ENCODE measurements around the gene AKAP7. TPM values are rescaled to one million over a fixed set of nuclear protein-coding genes. Genes with fewer than 3 reads are reported as not detected.
"Not testable (repeated sequence)": the region's sequence is repeated elsewhere in the genome, so short reads cannot be mapped to it uniquely, and the experiment has no call there.

AKAP7 gene
- polyA plus RNA-seq, 1 donor, result 15.2 TPM

- not testable (repeated sequence) for DNase-seq
These were observed 165.6 kb downstream of the AKAP7 start for GRCh38 chr6:131300826-131301225.

- no peak for DNase-seq
These were observed 168.2 kb downstream of the AKAP7 start for GRCh38 chr6:131303338-131303930.

DNA sequence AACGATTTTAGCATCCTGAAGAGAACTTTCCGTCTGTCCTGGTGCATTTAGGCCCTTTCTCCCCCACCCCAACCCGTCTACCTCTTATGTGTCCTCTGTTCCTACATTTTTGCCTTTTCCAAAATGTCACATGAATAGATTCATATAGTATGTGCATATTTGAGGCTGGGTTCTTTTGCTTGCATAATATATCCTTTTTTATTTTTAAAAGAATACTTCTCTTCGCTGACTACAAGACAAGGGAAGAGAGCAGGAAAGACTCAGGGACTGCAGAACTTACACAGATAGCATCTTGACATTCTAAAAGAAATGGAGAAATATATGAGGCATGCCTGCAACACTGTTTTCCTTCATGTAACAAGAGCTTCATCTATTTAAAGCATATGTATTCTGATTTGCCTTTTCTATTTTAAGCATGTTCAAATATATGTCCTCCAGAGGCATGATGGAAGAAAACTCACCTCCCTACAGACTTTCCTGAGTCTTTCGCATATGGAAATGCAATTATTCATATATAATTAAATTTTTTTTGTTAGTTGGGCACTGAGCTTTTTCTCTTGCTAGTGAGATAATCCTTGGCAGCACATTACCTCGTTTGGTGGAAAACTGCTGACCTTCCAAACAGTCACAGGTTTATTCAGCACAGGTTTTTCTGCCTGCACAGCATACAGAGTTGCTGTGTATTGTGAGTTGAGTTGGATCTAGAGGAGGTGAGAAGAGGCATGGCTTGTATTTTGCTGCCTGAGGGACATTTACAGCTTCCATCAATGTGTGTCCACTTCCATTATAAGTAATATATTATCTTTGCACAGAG lies 170.0 kb downstream of the AKAP7 start:
- DNase-seq, result peak; percentile 21

DNA sequence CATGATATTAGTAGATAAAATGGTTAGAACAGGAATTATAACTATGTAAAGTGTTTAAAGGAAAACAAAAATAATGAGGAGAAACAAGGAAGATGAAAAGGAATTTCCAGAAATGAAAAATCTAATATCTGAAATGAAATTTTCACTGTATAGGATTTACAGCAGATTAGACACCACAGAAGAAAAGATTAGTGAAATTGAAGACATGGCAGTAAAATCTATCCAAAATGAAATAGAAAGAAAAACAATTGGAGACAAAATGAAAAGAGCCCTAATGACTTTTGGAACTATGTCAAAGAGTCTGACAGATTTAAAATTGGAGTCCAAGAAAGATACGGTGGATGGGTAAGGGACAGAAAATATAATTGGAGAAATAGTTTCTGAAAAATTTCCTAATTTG lies 174.2 kb downstream of the AKAP7 start:
- DNase-seq, result no peak

- no peak for DNase-seq
These were observed 179.6 kb downstream of the AKAP7 start for GRCh38 chr6:131314838-131315237.

GRCh38 chr6:131316654-131317053 lies 181.4 kb downstream of the AKAP7 start:
- DNase-seq, result no peak

GRCh38 chr6:131317516-131317915 lies 182.2 kb downstream of the AKAP7 start:
- no peak for DNase-seq

GRCh38 chr6:131321589-131321988 lies 186.3 kb downstream of the AKAP7 start:
- DNase-seq, result no peak

DNA sequence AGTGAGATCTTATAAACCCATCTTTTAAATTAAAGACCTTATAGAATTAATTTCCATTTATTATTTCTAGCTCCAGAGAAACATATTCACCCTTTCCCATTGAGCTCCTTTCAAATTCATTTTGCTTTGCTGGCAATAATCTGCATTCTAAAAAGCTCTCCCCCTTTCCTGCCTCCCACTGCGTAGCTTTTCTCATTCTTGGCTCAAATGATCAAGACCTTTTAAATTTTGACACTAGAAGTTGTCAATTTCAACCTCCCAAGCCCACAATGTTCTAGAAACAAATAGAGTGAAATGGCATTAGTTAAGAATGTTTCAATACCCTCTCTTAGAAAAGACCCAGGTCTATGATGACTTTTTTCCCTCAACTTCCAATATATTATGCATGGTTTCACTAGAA lies 186.9 kb downstream of the AKAP7 start:
- no peak for DNase-seq

- DNase-seq, result not testable (repeated sequence)
These were observed 190.4 kb downstream of the AKAP7 start for GRCh38 chr6:131325669-131326068.

DNA sequence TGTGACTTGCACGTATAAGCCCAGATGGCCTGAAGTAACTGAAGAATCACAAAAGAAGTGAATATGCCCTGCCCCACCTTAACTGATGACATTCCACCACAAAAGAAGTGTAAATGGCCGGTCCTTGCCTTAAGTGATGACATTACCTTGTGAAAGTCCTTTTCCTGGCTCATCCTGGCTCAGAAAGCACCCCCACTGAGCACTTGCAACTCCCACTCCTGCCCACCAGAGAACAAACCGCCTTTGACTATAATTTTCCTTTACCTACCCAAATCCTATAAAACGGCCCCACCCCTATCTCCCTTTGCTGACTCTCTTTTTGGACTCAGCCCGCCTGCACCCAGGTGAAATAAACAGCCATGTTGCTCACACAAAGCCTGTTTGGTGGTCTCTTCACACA lies 193.5 kb downstream of the AKAP7 start:
- not testable (repeated sequence) for DNase-seq

- no peak for DNase-seq
These were observed 195.9 kb downstream of the AKAP7 start for GRCh38 chr6:131331151-131331550.

DNA sequence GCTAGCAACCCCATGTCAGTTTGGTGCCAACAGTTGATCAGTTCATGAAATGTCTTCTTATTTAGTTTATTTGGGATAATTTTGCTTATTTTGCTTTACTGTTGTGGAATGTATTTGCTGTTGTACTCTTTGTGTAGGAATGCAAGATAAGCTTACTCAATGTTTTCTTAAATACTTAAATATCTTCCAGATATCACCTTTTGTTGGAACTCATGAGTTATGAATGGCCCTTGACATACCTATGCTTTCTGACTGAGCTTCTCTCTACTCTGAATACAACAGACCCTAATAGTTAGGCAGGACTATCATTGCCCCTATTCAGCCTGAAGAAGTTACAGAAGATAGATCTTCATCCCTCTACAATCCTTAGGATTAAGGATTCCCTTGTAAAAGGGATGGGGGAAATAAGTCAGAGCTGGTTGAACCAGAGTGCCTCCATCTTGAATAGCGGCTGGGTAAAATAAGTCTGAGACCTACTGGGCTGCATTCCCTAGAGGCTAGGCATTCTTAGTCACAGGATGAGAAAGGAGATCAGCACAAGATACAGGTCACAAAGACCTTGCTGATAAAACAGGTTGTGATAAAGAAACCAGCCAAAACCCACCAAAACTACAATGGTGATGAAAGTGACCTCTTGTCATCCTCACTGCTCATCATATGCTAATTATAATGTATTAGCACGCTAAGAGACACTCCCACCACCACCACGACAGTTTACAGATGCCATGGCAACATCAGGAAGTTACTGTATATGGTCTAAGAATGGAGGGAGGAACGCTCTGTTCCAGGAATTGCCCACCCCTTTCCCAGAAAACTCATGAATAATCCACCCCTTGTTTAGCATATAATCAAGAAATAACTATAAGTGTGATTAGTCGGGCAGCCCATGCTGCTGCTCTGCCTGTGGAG lies 196.9 kb downstream of the AKAP7 start:
- no peak for DNase-seq

Other genes starting within 250 kb of the AKAP7 start
- 200 TPM for gene EPB41L2, start 72.2 kb upstream of the AKAP7 start, polyA plus RNA-seq (ENCODE audit: insufficient read length)